Uterus (tissue), 4 donors: ENCODE results near the gene MMAB. TPM values are rescaled to one million over a fixed set of nuclear protein-coding genes. Genes with fewer than 3 reads are reported as not detected.

Experiments
- DNase-seq, 2 donors: peaks; one replicate each; pipeline ENCODE4 v3.0.0-alpha.2; 2019 to 2020
- H3K27ac ChIP-seq, 2 donors: fragments of 200-600 bp; sonication (generic); 1 replicate in 1 of 2; 2 replicates in 1 of 2; pipeline ENCODE4 v1.5.1; 2016 to 2018
- H3K27me3 ChIP-seq, 2 donors: fragments of 200-600 bp; sonication (generic); one replicate each; pipeline ENCODE4 v1.5.1; 2018 to 2019; ENCODE audit warnings: control low read depth in 1 of 2
- H3K36me3 ChIP-seq, 2 donors: fragments of 200-600 bp; sonication (generic); one replicate each; pipeline ENCODE4 v1.5.1; 2019; ENCODE audit warnings: control low read depth in 1 of 2
- H3K4me1 ChIP-seq, 2 donors: fragments of 200-600 bp; sonication (generic); one replicate each; pipeline ENCODE4 v1.5.1; 2018 to 2019; ENCODE audit warnings: control low read depth in 1 of 2
- H3K4me3 ChIP-seq, 2 donors: fragments of 200-600 bp; sonication (generic); 1 replicate in 1 of 2; 2 replicates in 1 of 2; pipeline ENCODE4 v1.5.1; 2018 to 2019; ENCODE audit warnings: mild to moderate bottlenecking in 1 of 2
- H3K9me3 ChIP-seq, 2 donors: fragments of 200-600 bp; sonication (generic); one replicate each; pipeline ENCODE4 v1.5.1; 2019; ENCODE audit warnings: control low read depth in 1 of 2
- POLR2A ChIP-seq, 2 donors: fragments of 450-650 bp; IDR thresholded peaks; one replicate each; pipeline ENCODE4 v1.6.1; 2016; ENCODE audit warnings: antibody characterized with exemption in 2 of 2, mild to moderate bottlenecking in 1 of 2, moderate library complexity in 1 of 2
- intact Hi-C: fragments of 100-400 bp; cut with DNase I; formaldehyde crosslinking; loops from one replicate; pipeline ENCODE4 v1.15.1; 2023; ENCODE audit warnings: low total_unique reads
- total RNA-seq, 4 donors: library from RNA; depleted of rRNA in 3 of 4; stranded (reverse); fragments of >200 nt in 3 of 4; gene quantifications; one replicate each; pipeline versions ENCODE4 v1.1.0 to v1.2.4, GENCODE V29; 2014 to 2023
- TF ChIP-seq, protein P1 (sequence below), 4 experiments: fragments of 200-600 bp in 2 of 4; fragments of 450-650 bp in 2 of 4; sonication (generic) in 2 of 4; IDR thresholded peaks; one replicate each; pipeline ENCODE4 v1.5.1; 2016 to 2019; ENCODE audit warnings: antibody characterized with exemption in 4 of 4, mild to moderate bottlenecking in 2 of 4, moderate library complexity in 1 of 4
- donor health status: DM: yes; HTN: yes; CAD: no.

The MMAB gene
- total RNA-seq, 4 donors from 2014 or later = 15.0 to 234 (median 21.5) TPM

GRCh38 chr12:109548258-109548657, 25.0 kb downstream of the MMAB start:
- Histone ChIP-seq H3K36me3 (no peaks in the 10 kb centered on the region), H3K27me3 (no peaks in the 10 kb centered on the region), H3K27ac (no peak overlapping the region), H3K4me3 (no peak overlapping the region), H3K9me3 (no peaks in the 10 kb centered on the region), H3K4me1 (no peaks in the 10 kb centered on the region)
- intact Hi-C loops = no loop called here
- TF ChIP-seq, protein P1, sequence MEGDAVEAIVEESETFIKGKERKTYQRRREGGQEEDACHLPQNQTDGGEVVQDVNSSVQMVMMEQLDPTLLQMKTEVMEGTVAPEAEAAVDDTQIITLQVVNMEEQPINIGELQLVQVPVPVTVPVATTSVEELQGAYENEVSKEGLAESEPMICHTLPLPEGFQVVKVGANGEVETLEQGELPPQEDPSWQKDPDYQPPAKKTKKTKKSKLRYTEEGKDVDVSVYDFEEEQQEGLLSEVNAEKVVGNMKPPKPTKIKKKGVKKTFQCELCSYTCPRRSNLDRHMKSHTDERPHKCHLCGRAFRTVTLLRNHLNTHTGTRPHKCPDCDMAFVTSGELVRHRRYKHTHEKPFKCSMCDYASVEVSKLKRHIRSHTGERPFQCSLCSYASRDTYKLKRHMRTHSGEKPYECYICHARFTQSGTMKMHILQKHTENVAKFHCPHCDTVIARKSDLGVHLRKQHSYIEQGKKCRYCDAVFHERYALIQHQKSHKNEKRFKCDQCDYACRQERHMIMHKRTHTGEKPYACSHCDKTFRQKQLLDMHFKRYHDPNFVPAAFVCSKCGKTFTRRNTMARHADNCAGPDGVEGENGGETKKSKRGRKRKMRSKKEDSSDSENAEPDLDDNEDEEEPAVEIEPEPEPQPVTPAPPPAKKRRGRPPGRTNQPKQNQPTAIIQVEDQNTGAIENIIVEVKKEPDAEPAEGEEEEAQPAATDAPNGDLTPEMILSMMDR (IDR thresholded peaks at IDR 0.05) = no peak
- no peak for TF ChIP-seq POLR2A (IDR thresholded peaks at IDR 0.05)
- DNase-seq = no peak

- Histone ChIP-seq H3K36me3 (no peaks in the 10 kb centered on the region), H3K9me3 (no peaks in the 10 kb centered on the region), H3K27ac (no peak overlapping the region), H3K4me1 (no peaks in the 10 kb centered on the region), H3K27me3 (no peaks in the 10 kb centered on the region), H3K4me3 (no peak overlapping the region)
- DNase-seq = no peak
- TF ChIP-seq, protein P1 (IDR thresholded peaks at IDR 0.05) = no peak
- no peak for TF ChIP-seq POLR2A (IDR thresholded peaks at IDR 0.05)
- intact Hi-C loops = no loop called here
These were observed 26.0 kb downstream of the MMAB start for GRCh38 chr12:109547286-109547685.

- DNase-seq = no peak
- no peaks in the 10 kb centered on the region for H3K27me3 ChIP-seq
- TF ChIP-seq, protein P1 (IDR thresholded peaks at IDR 0.05) = no peak
- no peak for TF ChIP-seq POLR2A (IDR thresholded peaks at IDR 0.05)
- no peaks in the 10 kb centered on the region for H3K36me3 ChIP-seq
- intact Hi-C loops = no loop called here
- H3K4me3 ChIP-seq = no peak overlapping the region
- no peaks in the 10 kb centered on the region for H3K9me3 ChIP-seq
- no peaks in the 10 kb centered on the region for H3K4me1 ChIP-seq
- H3K27ac ChIP-seq = no peak overlapping the region
These were observed 27.5 kb downstream of the MMAB start for GRCh38 chr12:109545826-109546225.

DNA sequence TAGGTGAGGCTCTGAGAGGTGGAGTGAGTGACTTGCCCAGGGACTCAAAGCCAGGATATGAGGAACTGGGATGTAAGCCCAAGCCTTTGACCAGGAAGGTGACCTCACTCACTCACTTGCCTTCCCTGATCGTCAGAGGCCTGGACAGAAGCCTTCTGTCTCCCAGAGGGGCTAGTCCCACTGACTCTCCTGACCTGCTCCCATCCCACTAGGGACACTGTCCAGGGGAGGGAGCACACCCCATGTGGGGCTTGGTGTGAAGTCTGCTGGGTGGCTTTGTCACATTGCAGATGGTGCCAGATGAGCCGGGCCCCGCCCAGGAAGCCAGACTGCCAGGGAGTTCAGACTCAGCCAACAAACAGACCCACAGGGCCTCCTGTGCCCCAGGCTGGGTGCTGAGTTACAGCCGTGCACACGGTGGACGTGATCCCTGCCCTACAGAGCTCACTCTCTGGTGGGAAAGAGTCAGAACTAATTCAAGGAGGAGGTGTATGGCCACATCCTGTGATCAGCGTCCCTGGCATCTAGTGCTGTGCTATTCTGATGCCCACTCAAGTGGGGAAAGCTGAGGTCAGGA, 28.3 kb downstream of the MMAB start:
- no peak for DNase-seq
- intact Hi-C loops = no loop called here
- H3K4me3 ChIP-seq = no peak overlapping the region
- H3K4me1 ChIP-seq = no peaks in the 10 kb centered on the region
- no peaks in the 10 kb centered on the region for H3K36me3 ChIP-seq
- no peaks in the 10 kb centered on the region for H3K9me3 ChIP-seq
- TF ChIP-seq, protein P1 (IDR thresholded peaks at IDR 0.05) = no peak
- no peak for TF ChIP-seq POLR2A (IDR thresholded peaks at IDR 0.05)
- no peaks in the 10 kb centered on the region for H3K27me3 ChIP-seq
- no peak overlapping the region for H3K27ac ChIP-seq

- no peaks in the 10 kb centered on the region for H3K9me3 ChIP-seq
- H3K27me3 ChIP-seq = no peaks in the 10 kb centered on the region
- no peak overlapping the region for H3K27ac ChIP-seq
- no peak overlapping the region for H3K4me3 ChIP-seq
- H3K36me3 ChIP-seq = no peaks in the 10 kb centered on the region
- intact Hi-C loops = no loop called here
- DNase-seq = no peak
- TF ChIP-seq POLR2A (IDR thresholded peaks at IDR 0.05) = no peak
- TF ChIP-seq, protein P1 (IDR thresholded peaks at IDR 0.05) = no peak
- no peaks in the 10 kb centered on the region for H3K4me1 ChIP-seq
These were observed 30.4 kb downstream of the MMAB start for GRCh38 chr12:109542876-109543275.
